Heart left ventricle (tissue), 16 donors: Measurements from ENCODE around the gene TOMM40L. TPM values are rescaled to one million over a fixed set of nuclear protein-coding genes. Genes with fewer than 3 reads are reported as not detected.
"Not testable (repeated sequence)": the region's sequence is repeated elsewhere in the genome, so short reads cannot be mapped to it uniquely, and the experiment has no call there.

Experiments used
- ATAC-seq, 4 donors: fragments of 200-7000 bp; cut with Tn5 transposase; one replicate each; pipeline ENCODE4 v1.9.1; 2020 to 2022; ENCODE audit warnings: moderate library complexity in 4 of 4, mild to moderate bottlenecking in 3 of 4, moderate number of reproducible peaks in 1 of 4
- DNase-seq, 5 donors: peaks; one replicate each; pipeline ENCODE4 v3.0.0-alpha.2; 2020
- H3K27ac ChIP-seq, 12 donors: fragments of 200-600 bp; sonication (generic) in 4 of 12; one replicate each; pipeline versions ENCODE4 v1.5.0 to v1.8.0; 2016 to 2022; ENCODE audit warnings: mild to moderate bottlenecking in 2 of 12
- H3K27me3 ChIP-seq, 9 donors: fragments of 200-600 bp; sonication (generic) in 2 of 9; one replicate each; pipeline versions ENCODE4 v1.5.1 to v1.8.0; 2016 to 2022; ENCODE audit warnings: mild to moderate bottlenecking in 3 of 9
- H3K36me3 ChIP-seq, 9 donors: fragments of 200-600 bp; sonication (generic) in 2 of 9; one replicate each; pipeline versions ENCODE4 v1.5.0 to v1.8.0; 2018 to 2022; ENCODE audit warnings: mild to moderate bottlenecking in 2 of 9
- H3K4me1 ChIP-seq, 12 donors: fragments of 200-600 bp; sonication (generic) in 4 of 12; one replicate each; pipeline versions ENCODE4 v1.5.0 to v1.8.0; 2016 to 2022; ENCODE audit warnings: mild to moderate bottlenecking in 3 of 12
- H3K4me3 ChIP-seq, 12 donors: fragments of 200-600 bp; sonication (generic) in 4 of 12; one replicate each; pipeline versions ENCODE4 v1.5.0 to v1.8.0; 2017 to 2022; ENCODE audit warnings: mild to moderate bottlenecking in 9 of 12, moderate library complexity in 4 of 12
- H3K9me3 ChIP-seq, 12 donors: fragments of 200-600 bp; sonication (generic) in 4 of 12; one replicate each; pipeline versions ENCODE4 v1.5.0 to v1.8.0; 2016 to 2022; ENCODE audit warnings: mild to moderate bottlenecking in 1 of 12
- CTCF ChIP-seq, 12 donors: fragments of 200-600 bp; sonication (generic) in 4 of 12; IDR thresholded peaks; one replicate each; pipeline versions ENCODE4 v1.5.0 to v1.8.0; 2018 to 2022; ENCODE audit warnings: antibody characterized with exemption in 12 of 12, mild to moderate bottlenecking in 5 of 12
- POLR2A ChIP-seq, 2 donors: fragments of 450-650 bp; IDR thresholded peaks; one replicate each; pipeline ENCODE4 v1.6.1; 2017; ENCODE audit warnings: antibody characterized with exemption in 2 of 2, mild to moderate bottlenecking in 2 of 2, moderate library complexity in 2 of 2
- WGBS, 4 donors: extraction: QIAGEN DNeasy Blood & Tissue Kit in 2 of 4; methylation state at CpG; one replicate each; pipeline versions ENCODE4 v1.1.5 to v1.1.7; 2013 to 2018; 5-methylcytosine and 5-hydroxymethylcytosine counted together
- intact Hi-C, 10 donors: fragments of 100-400 bp; cut with DNase I; formaldehyde crosslinking; loops; one replicate each; pipeline versions ENCODE4 v1.11.1 to v1.14.2; 2022
- polyA plus RNA-seq, 2 donors: library from polyadenylated mRNA; stranded (reverse); fragments of 200-250 nt; gene quantifications; one replicate each; pipeline ENCODE4 v1.2.3, GENCODE V29; 2013
- total RNA-seq, 9 donors: library from RNA; depleted of rRNA in 2 of 9; stranded (reverse); fragments of >200 nt in 2 of 9; fragmentation: NEBNext Ultra II Directional in 3 of 9; extraction: Animal tissue kit (Norgen Biotek cat#: 25700) in 3 of 9; gene quantifications; one replicate each; pipeline versions ENCODE4 v1.1.0 to v1.2.4, GENCODE V29; 2016 to 2023
- donor health status: ischemic (EF 13 %, LVEDD 7.1; RV severe dilation, severe dysfunction).
- donor health status: healthy with polysubstance abuse.
- donor health status: DM: no; HTN: yes; CAD: no.
- donor health status: DM: no; HTN: no; CAD: no.
- donor health status: ischemic (EF 25% LVEDD 6.9; RV normal size, moderate dysfunction).
- donor health status: ischemic (EF 25% LVEDD 5.7; RV mildly dilated, moderate dysfunction).
- donor health status: healthy.
- donor health status: DM: yes; HTN: yes; CAD: no.
- donor health status: ischemic (EF 35%, LVEDD 5.7; RV mildly dilated, moderate dysfunction).
- donor health status: nonischemic (EF 11% LVEDD 7.7; RV severe dilation, severe dysfunction).
- donor health status: DM: yes; HTN: yes; CAD: no.
- donor health status: PGD.
- donor health status: ischemic (EF 29% LVEDD 5.4; RV normal size, mild dysfunction).
- donor health status: nonischemic (EF 23%, LVEDD 6.1; RV moderate dilation, normal function).

TOMM40L gene
- total and polyA plus RNA-seq, 11 donors: 24.1 to 37.1 (median 29.1) TPM

GRCh38 chr1:161222175-161223019, 3.5 kb upstream of the TOMM40L start:
- 73 to 82% (median 75%) methylated on average over 6 of the region's 6 CpGs for WGBS, 4 donors
- Histone ChIP-seq H3K4me3 (no peak overlapping the region), H3K9me3 (no peaks in the 10 kb centered on the region), H3K27me3 (no peaks in the 10 kb centered on the region), H3K36me3 (peaks cover 0 to 22% (median 0%) of the 10 kb centered on the region in 9 donors), H3K27ac (no peak overlapping the region), H3K4me1 (peaks cover 0 to 32% (median 14%) of the 10 kb centered on the region in 12 donors)
- no peak for TF ChIP-seq POLR2A (IDR thresholded peaks at IDR 0.05)
- no peak for TF ChIP-seq CTCF (IDR thresholded peaks at IDR 0.05)
- no peak for ATAC-seq
- intact Hi-C loops: loop anchor here in 1 of 10 donors (10.0 kb wide), 1 partner anchor 92 kb away; the partner anchor contains the start of gene SDHC
- DNase-seq: no peak

- intact Hi-C loops: loop anchor here in 4 of 10 donors (1.0 to 10.0 kb wide), 6 partner anchors 13 to 91 kb away; partner anchors contain the start of genes NDUFS2 (in 2 of the 4) and SDHC (in 1 of the 4)
- H3K4me3 ChIP-seq: no peak overlapping the region
- ATAC-seq (no peak), DNase-seq (no peak)
- peaks cover 0 to 32% (median 18%) of the 10 kb centered on the region in 12 donors for H3K4me1 ChIP-seq
- TF ChIP-seq POLR2A (IDR thresholded peaks at IDR 0.05): no peak
- TF ChIP-seq CTCF (IDR thresholded peaks at IDR 0.05): no peak
- H3K27me3 ChIP-seq: no peaks in the 10 kb centered on the region
- peaks cover 0 to 20% (median 12%) of the 10 kb centered on the region in 9 donors for H3K36me3 ChIP-seq
- no peak overlapping the region for H3K27ac ChIP-seq
- WGBS, 4 donors: 90 to 95% (median 93%) methylated on average over 7 of the region's 7 CpGs
- H3K9me3 ChIP-seq: no peaks in the 10 kb centered on the region
These were observed 1.8 kb upstream of the TOMM40L start for GRCh38 chr1:161223805-161224694.

GRCh38 chr1:161224695-161225087, 1.2 kb upstream of the TOMM40L start:
- not testable (repeated sequence) for H3K9me3 ChIP-seq, DNase-seq, ATAC-seq, H3K27me3 ChIP-seq, H3K4me3 ChIP-seq
- intact Hi-C loops: loop anchor here (1.0 to 10.0 kb wide), 13 partner anchors 14 to 163 kb away; partner anchors contain the start of genes SDHC (in 4 of the 10), CFAP126 (in 2 of the 10) and NDUFS2 (in 2 of the 10)
- Histone ChIP-seq H3K27ac (peak overlapping the region in 3 of 12 donors; percentile 69 to 86 (median 75)), H3K4me1 (peaks cover 0 to 32% (median 18%) of the 10 kb centered on the region in 12 donors), H3K36me3 (peaks cover 0 to 21% (median 18%) of the 10 kb centered on the region in 9 donors)
- WGBS, 4 donors: 90 to 94% (median 92%) methylated on average over 13 of the region's 13 CpGs

- ATAC-seq: peak in 2 of 4 donors; percentile 0 to 1
- DNase-seq: no peak
- TF ChIP-seq CTCF (IDR thresholded peaks at IDR 0.05) (no peak), POLR2A (IDR thresholded peaks at IDR 0.05) (no peak)
- Histone ChIP-seq H3K27me3 (no peaks in the 10 kb centered on the region), H3K36me3 (peaks cover 0 to 26% (median 21%) of the 10 kb centered on the region in 9 donors), H3K4me3 (peak overlapping the region in 2 of 12 donors; percentile 0 to 3), H3K4me1 (peaks cover 0 to 32% (median 18%) of the 10 kb centered on the region in 12 donors), H3K27ac (peak overlapping the region in 11 of 12 donors; percentile 34 to 91 (median 62)), H3K9me3 (no peaks in the 10 kb centered on the region)
- intact Hi-C loops: loop anchor here (1.0 to 10.0 kb wide), 12 partner anchors 14 to 162 kb away; partner anchors contain the start of genes SDHC (in 4 of the 10), CFAP126 (in 2 of the 10) and NDUFS2 (in 2 of the 10)
- WGBS, 4 donors: 56 to 69% (median 64%) methylated on average over 7 of the region's 7 CpGs
These were observed 704 bp upstream of the TOMM40L start for GRCh38 chr1:161225178-161225533.
